Measurements from ENCODE around the gene MORN2. TPM values are rescaled to one million over a fixed set of nuclear protein-coding genes. Genes with fewer than 3 reads are reported as not detected.

Gene MORN2
- total and polyA plus RNA-seq, 2 of the 13 experiments (the other 11 are each of a cell fraction or from before 2014, with no cell fraction given): 7.0 to 28.0 TPM

DNA sequence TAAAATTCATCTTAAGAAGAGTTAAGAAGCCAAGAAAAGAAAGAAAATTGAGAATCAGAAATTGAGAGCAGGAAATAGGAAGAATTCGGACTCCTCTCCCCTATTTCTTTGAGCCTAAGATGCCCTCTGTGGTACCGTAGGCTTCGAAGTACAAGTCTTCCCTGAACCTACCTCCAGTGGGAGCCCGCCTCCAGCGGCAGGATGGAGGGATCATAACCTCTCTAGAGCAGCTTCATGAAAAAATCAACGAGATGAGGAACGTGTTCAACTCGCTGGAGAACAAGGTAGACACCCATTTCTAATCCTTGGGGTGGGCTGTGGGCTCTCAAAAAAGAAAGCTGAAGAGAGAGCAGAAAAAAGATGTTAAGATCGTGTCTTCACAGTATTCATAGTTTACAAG is 50.2 kb downstream of the MORN2 start (continued):
- TF ChIP-seq PAF1 (CRISPR knock-in tag; IDR thresholded peaks at IDR 0.05): no peak
- no peak for TF ChIP-seq NR2F6 (IDR thresholded peaks at IDR 0.05)
- peak; percentile 31; the same call in 1 of the 2 replicates for TF ChIP-seq NR2F6 (CRISPR knock-in tag; IDR thresholded peaks at IDR 0.05)
- TF ChIP-seq, protein P1, sequence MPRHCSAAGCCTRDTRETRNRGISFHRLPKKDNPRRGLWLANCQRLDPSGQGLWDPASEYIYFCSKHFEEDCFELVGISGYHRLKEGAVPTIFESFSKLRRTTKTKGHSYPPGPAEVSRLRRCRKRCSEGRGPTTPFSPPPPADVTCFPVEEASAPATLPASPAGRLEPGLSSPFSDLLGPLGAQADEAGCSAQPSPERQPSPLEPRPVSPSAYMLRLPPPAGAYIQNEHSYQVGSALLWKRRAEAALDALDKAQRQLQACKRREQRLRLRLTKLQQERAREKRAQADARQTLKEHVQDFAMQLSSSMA (CRISPR knock-in tag; IDR thresholded peaks at IDR 0.05): no peak
- TF ChIP-seq JUN (CRISPR knock-in tag; IDR thresholded peaks at IDR 0.05): no peak
- TF ChIP-seq, protein P2, sequence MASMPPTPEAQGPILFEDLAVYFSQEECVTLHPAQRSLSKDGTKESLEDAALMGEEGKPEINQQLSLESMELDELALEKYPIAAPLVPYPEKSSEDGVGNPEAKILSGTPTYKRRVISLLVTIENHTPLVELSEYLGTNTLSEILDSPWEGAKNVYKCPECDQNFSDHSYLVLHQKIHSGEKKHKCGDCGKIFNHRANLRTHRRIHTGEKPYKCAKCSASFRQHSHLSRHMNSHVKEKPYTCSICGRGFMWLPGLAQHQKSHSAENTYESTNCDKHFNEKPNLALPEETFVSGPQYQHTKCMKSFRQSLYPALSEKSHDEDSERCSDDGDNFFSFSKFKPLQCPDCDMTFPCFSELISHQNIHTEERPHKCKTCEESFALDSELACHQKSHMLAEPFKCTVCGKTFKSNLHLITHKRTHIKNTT (CRISPR knock-in tag; IDR thresholded peaks at IDR 0.05): no peak
- no peak for TF ChIP-seq HNF4A (CRISPR knock-in tag; IDR thresholded peaks at IDR 0.05)
- TF ChIP-seq, protein P3, sequence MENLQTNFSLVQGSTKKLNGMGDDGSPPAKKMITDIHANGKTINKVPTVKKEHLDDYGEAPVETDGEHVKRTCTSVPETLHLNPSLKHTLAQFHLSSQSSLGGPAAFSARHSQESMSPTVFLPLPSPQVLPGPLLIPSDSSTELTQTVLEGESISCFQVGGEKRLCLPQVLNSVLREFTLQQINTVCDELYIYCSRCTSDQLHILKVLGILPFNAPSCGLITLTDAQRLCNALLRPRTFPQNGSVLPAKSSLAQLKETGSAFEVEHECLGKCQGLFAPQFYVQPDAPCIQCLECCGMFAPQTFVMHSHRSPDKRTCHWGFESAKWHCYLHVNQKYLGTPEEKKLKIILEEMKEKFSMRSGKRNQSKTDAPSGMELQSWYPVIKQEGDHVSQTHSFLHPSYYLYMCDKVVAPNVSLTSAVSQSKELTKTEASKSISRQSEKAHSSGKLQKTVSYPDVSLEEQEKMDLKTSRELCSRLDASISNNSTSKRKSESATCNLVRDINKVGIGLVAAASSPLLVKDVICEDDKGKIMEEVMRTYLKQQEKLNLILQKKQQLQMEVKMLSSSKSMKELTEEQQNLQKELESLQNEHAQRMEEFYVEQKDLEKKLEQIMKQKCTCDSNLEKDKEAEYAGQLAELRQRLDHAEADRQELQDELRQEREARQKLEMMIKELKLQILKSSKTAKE (CRISPR knock-in tag; IDR thresholded peaks at IDR 0.05; ENCODE audit: borderline replicate concordance): no peak
- 0 out of 2 replicates have a peak, but pooled peaks have one; percentile 44 for TF ChIP-seq ZNF44 (CRISPR knock-in tag; IDR thresholded peaks at IDR 0.05)
- TF ChIP-seq, protein P4, sequence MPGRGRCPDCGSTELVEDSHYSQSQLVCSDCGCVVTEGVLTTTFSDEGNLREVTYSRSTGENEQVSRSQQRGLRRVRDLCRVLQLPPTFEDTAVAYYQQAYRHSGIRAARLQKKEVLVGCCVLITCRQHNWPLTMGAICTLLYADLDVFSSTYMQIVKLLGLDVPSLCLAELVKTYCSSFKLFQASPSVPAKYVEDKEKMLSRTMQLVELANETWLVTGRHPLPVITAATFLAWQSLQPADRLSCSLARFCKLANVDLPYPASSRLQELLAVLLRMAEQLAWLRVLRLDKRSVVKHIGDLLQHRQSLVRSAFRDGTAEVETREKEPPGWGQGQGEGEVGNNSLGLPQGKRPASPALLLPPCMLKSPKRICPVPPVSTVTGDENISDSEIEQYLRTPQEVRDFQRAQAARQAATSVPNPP (CRISPR knock-in tag; IDR thresholded peaks at IDR 0.05): no peak
- TF ChIP-seq ZNF180 (CRISPR knock-in tag; IDR thresholded peaks at IDR 0.05; ENCODE audit: borderline replicate concordance, low read depth): no peak
- no peak for TF ChIP-seq NCOA5 (CRISPR knock-in tag; IDR thresholded peaks at IDR 0.05)
- no peak for TF ChIP-seq ZNF780A (CRISPR knock-in tag; IDR thresholded peaks at IDR 0.05)
- no peak for TF ChIP-seq CEBPZ (IDR thresholded peaks at IDR 0.05; ENCODE audit: low read length)
- TF ChIP-seq, protein P5, sequence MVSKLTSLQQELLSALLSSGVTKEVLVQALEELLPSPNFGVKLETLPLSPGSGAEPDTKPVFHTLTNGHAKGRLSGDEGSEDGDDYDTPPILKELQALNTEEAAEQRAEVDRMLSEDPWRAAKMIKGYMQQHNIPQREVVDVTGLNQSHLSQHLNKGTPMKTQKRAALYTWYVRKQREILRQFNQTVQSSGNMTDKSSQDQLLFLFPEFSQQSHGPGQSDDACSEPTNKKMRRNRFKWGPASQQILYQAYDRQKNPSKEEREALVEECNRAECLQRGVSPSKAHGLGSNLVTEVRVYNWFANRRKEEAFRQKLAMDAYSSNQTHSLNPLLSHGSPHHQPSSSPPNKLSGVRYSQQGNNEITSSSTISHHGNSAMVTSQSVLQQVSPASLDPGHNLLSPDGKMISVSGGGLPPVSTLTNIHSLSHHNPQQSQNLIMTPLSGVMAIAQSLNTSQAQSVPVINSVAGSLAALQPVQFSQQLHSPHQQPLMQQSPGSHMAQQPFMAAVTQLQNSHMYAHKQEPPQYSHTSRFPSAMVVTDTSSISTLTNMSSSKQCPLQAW (CRISPR knock-in tag; IDR thresholded peaks at IDR 0.05): no peak
- 0 out of 2 replicates have a peak, but pooled peaks have one; percentile 39 for TF ChIP-seq ZGPAT (CRISPR knock-in tag; IDR thresholded peaks at IDR 0.05)
- no peak for TF ChIP-seq ZNF746 (CRISPR knock-in tag; IDR thresholded peaks at IDR 0.05)
- no peak for TF ChIP-seq CBX1 (IDR thresholded peaks at IDR 0.05; ENCODE audit: low read depth)
- no peak for TF ChIP-seq REL (CRISPR knock-in tag; conservative IDR thresholded peaks at IDR 0.05)
- TF ChIP-seq ZFP90 (CRISPR knock-in tag; IDR thresholded peaks at IDR 0.05; ENCODE audit: borderline replicate concordance): no peak
